ENCODE data around the gene CST7. TPM values are rescaled to one million over a fixed set of nuclear protein-coding genes. Genes with fewer than 3 reads are reported as not detected.

The CST7 gene, protein sequence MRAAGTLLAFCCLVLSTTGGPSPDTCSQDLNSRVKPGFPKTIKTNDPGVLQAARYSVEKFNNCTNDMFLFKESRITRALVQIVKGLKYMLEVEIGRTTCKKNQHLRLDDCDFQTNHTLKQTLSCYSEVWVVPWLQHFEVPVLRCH
- not detected in 2 replicates for total RNA-seq (ENCODE audit: low replicate concordance)

GRCh38 chr20:24948939-24949679 lies at the start of gene CST7:
Gene CST7, plus strand, starts transcription at chr20:24949269. Its CDS starts 237 bp downstream, at chr20:24949506.

DNA sequence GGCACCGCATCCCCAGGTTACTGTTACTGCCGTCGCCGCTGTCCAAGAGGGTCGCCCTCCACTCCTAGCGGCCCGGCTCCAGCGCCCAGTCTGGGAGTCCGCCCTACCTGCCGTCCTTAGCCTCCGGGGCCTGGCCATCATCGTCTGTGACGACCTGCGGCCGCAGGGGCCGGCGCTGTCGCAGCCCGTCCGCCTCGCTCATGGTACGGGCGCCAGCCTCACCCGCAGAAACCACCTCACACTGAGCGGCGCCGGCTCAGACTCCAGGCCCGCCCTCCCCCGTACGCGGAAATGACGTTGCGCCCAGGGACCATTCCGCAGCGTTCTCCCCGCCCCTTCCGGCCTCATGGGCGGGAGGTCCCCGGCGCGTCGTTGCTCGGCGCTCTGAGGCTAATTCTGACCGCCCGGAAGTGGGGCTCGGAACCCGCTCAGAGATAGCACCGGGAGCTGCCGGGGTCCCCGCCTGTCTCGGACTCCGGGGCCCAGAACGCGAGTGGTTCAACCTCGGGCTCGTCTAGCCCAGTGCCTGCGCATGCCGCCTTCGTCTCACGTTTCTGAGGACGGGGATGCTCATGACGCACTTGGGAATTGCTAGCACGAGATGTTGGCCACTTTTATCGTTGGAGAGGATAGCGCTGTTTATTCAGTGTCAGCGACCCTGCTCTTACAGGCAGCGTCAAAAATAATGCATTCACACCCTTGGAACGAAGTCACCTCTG lies 43.6 kb downstream of the CST7 start, which contains the start of gene APMAP:
TSS of gene APMAP (minus strand) at position 265 of the 719 bp plus-strand sequence. CDS start at position 202, 63 bp downstream.

Other genes starting within 250 kb of the CST7 start
- 59.9 and 104 TPM in 2 replicates for gene APMAP, start 43.5 kb downstream of the CST7 start, total RNA-seq (ENCODE audit: low replicate concordance)
- gene ACSS1, start 108.9 kb downstream of the CST7 start, total RNA-seq (ENCODE audit: low replicate concordance), result 1.1 and 14.0 TPM in 2 replicates
- not detected in 2 replicates for gene VSX1, start 132.9 kb downstream of the CST7 start, total RNA-seq (ENCODE audit: low replicate concordance)
- gene ENTPD6, start 246.4 kb downstream of the CST7 start, total RNA-seq (ENCODE audit: low replicate concordance), result 28.3 and 44.9 TPM in 2 replicates

Measured in smooth muscle cell of the coronary artery (primary cell).